SK-N-SH (cell line): Measurements from ENCODE around the gene CYB5D1. TPM values are rescaled to one million over a fixed set of nuclear protein-coding genes. Genes with fewer than 3 reads are reported as not detected.

Source experiments
- CTCF ChIA-PET: fragments of 300-600, 350-600 bp; formaldehyde crosslinking; extraction: SDS; loops from one replicate; lab custom pipeline; 2021; lab: Yijun Ruan, JAX
- POLR2A ChIA-PET: fragments of 350-600 bp; sonication (Branson Sonifier 250); formaldehyde crosslinking; extraction: SDS; loops from one replicate; lab custom pipeline; 2020; ENCODE audit warnings: antibody characterized with exemption, inconsistent platforms; lab: Yijun Ruan, JAX
- DNase-seq: peaks from one replicate; pipeline ENCODE4 v3.0.0; 2012
- H2AFZ ChIP-seq: fragments of 200-600 bp; sonication (generic); 2 replicates; pipeline ENCODE4 v1.8.1; 2016; ENCODE audit warnings: antibody characterized with exemption, mild to moderate bottlenecking, low read depth
- H3F3A ChIP-seq: fragments of 200-600 bp; sonication (generic); replicated peaks from 2 replicates; pipeline ENCODE3; 2016; ENCODE audit warnings: antibody characterized with exemption, mild to moderate bottlenecking; ENCODE audit not compliant: insufficient read depth
- H3K27ac ChIP-seq, 2 experiments: fragments of 200-500 bp in 1 of 2; fragments of 200-600 bp in 1 of 2; sonication (Bioruptor generic) in 1 of 2; sonication (generic), shearing (Covaris generic) in 1 of 2; 2 replicates each; pipeline versions ENCODE4 v1.5.1 to v1.6.1; 2014 to 2016; ENCODE audit warnings: low read depth in 2 of 2, inconsistent platforms in 1 of 2, low read length in 1 of 2, mild to moderate bottlenecking in 1 of 2, mixed read lengths in 1 of 2
- H3K27me3 ChIP-seq: fragments of 200-600 bp; sonication (generic), shearing (Covaris generic); 2 replicates; pipeline ENCODE4 v1.6.1; 2016; ENCODE audit warnings: mixed run types; ENCODE audit not compliant: insufficient read depth
- H3K36me3 ChIP-seq, 2 experiments: fragments of 200-500 bp in 1 of 2; fragments of 200-600 bp in 1 of 2; sonication (Bioruptor generic) in 1 of 2; sonication (generic) in 1 of 2; replicated peaks in 1 of 2; 2 replicates each; pipeline versions ENCODE3 to v1.5.1; 2014 to 2016; ENCODE audit warnings: low read length in 1 of 2, mild to moderate bottlenecking in 1 of 2; ENCODE audit not compliant: insufficient read depth in 2 of 2, control insufficient read depth in 1 of 2
- H3K4me1 ChIP-seq, 2 experiments: fragments of 200-500 bp in 1 of 2; fragments of 200-600 bp in 1 of 2; sonication (Bioruptor generic) in 1 of 2; sonication (generic), shearing (Covaris generic) in 1 of 2; 2 replicates each; pipeline versions ENCODE4 v1.5.1 to v1.6.1; 2014 to 2016; ENCODE audit warnings: low read depth in 1 of 2, low read length in 1 of 2, mixed run types in 1 of 2; ENCODE audit not compliant: insufficient read depth in 2 of 2, control insufficient read depth in 1 of 2
- H3K4me2 ChIP-seq: fragments of 200-600 bp; sonication (generic), shearing (Covaris generic); 2 replicates; pipeline ENCODE4 v1.6.1; 2017; ENCODE audit warnings: mixed run types
- H3K4me3 ChIP-seq, 2 experiments: fragments of 200-500 bp in 1 of 2; fragments of 200-600 bp in 1 of 2; sonication (Bioruptor generic) in 1 of 2; sonication (generic), shearing (Covaris generic) in 1 of 2; 2 replicates each; pipeline versions ENCODE4 v1.5.1 to v1.8.1; 2014 to 2016; ENCODE audit warnings: low read depth in 2 of 2, inconsistent platforms in 1 of 2, low read length in 1 of 2, mild to moderate bottlenecking in 1 of 2, mixed read lengths in 1 of 2, moderate library complexity in 1 of 2
- H3K79me2 ChIP-seq: fragments of 200-600 bp; sonication (generic); 2 replicates; pipeline ENCODE4 v1.8.1; 2017; ENCODE audit warnings: mild to moderate bottlenecking; ENCODE audit not compliant: insufficient read depth
- H3K9ac ChIP-seq: fragments of 200-600 bp; sonication (generic); 2 replicates; pipeline ENCODE4 v1.6.1; 2017; ENCODE audit warnings: mixed run types
- H3K9me2 ChIP-seq: fragments of 200-600 bp; sonication (generic); 2 replicates; pipeline ENCODE4 v1.6.1; 2017; ENCODE audit warnings: mixed run types
- H3K9me3 ChIP-seq: fragments of 200-600 bp; sonication (generic); 2 replicates; pipeline ENCODE4 v1.6.1; 2017; ENCODE audit warnings: mixed run types, mild to moderate bottlenecking, moderate library complexity
- H4K20me1 ChIP-seq: fragments of 200-600 bp; sonication (generic); 2 replicates; pipeline ENCODE4 v1.6.1; 2017; ENCODE audit warnings: mild to moderate bottlenecking, mixed run types; ENCODE audit not compliant: insufficient read depth
- EP300 ChIP-seq, 2 experiments: IDR thresholded peaks; 2 replicates each; pipeline versions ENCODE4 v1.4.0 to v1.6.1; 2012; ENCODE audit warnings: borderline replicate concordance in 1 of 2, low read depth in 1 of 2, low read length in 1 of 2
- FOXJ3 ChIP-seq: sonication (generic); formaldehyde crosslinking; IDR thresholded peaks from 2 replicates; pipeline ENCODE4 v1.5.1; 2020; ENCODE audit warnings: mild to moderate bottlenecking, missing genetic modification reagents
- JUND ChIP-seq: IDR thresholded peaks from 2 replicates; pipeline ENCODE4 v1.4.0; 2012
- PBX3 ChIP-seq: IDR thresholded peaks from 2 replicates; pipeline ENCODE4; 2012
- RAD21 ChIP-seq: IDR thresholded peaks from 2 replicates; pipeline ENCODE4 v1.6.1; 2012; ENCODE audit warnings: mild to moderate bottlenecking, low read length
- RCOR1 ChIP-seq: fragments of 150-350 bp; IDR thresholded peaks from 2 replicates; pipeline ENCODE4 v1.6.1; 2017; ENCODE audit warnings: antibody characterized with exemption, low read length
- RFX5 ChIP-seq: IDR thresholded peaks from 2 replicates; pipeline ENCODE4 v1.6.1; 2012; ENCODE audit warnings: mild to moderate bottlenecking, improper control_type of control experiment, low read length
- ZBTB33 ChIP-seq: IDR thresholded peaks from 2 replicates; pipeline ENCODE4 v1.4.0; 2012; ENCODE audit warnings: low read depth, borderline replicate concordance
- WGBS: methylation state at CpG from one replicate; pipeline ENCODE4 v1.1.6; 2017; ENCODE audit warnings: low lambda C conversion rate; 5-methylcytosine and 5-hydroxymethylcytosine counted together
- polyA plus RNA-seq, 3 experiments: library from polyadenylated mRNA; depleted of rRNA; stranded (reverse); fragments of >200 nt; gene quantifications; 2 replicates each; pipeline ENCODE4 v1.2.3, GENCODE V29; 2012
- TF ChIP-seq, protein P1 (sequence below): fragments of 150-350 bp; IDR thresholded peaks from 2 replicates; pipeline ENCODE4 v1.6.1; 2016; ENCODE audit warnings: mild to moderate bottlenecking, low read depth, low read length

Gene CYB5D1
- polyA plus RNA-seq, 1 of the 3 experiments (the other 2 are of a cell fraction) = 8.8 TPM

DNA sequence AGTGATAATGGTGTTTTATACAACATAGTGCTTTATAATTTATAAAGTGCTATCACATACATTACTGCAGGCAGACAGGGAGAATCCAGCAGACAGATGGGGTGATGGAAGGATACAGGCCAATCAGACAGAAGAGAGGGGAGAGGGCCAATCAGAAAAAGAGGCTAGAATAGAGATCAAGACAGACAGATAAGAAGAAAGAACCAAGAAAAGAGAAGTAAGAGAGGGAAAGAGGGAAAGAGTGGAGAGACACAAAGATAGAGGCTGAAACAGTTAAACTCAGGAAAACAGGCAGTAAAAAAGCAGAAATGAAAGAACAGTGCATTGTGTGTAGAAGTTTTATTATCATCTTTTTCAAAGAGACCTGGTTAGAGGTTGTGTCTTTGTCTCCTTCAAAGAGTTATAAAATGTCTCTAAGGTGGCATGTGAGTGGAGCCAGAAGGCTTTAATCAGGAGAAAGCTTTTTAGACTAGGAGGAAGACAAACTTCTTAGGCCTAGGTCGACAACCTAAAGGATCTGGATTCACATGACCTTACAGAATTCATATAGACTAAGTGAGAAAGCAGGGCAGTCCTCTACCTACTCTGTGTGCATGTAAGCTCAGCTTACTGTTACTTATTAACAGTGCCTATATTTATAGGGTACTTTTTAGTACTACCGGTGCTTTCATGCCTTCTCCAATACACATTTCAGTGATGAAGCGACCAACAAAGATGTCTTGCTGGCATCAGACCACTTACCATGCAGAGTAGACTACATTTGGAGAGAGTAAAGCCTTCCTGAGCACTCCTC, 22.5 kb downstream of the CYB5D1 start (continued):
- TF ChIP-seq RCOR1 (no peak), JUND (no peak), RFX5 (no peak), FOXJ3 (CRISPR knock-in tag) (no peak)
- TF ChIP-seq, protein P1, sequence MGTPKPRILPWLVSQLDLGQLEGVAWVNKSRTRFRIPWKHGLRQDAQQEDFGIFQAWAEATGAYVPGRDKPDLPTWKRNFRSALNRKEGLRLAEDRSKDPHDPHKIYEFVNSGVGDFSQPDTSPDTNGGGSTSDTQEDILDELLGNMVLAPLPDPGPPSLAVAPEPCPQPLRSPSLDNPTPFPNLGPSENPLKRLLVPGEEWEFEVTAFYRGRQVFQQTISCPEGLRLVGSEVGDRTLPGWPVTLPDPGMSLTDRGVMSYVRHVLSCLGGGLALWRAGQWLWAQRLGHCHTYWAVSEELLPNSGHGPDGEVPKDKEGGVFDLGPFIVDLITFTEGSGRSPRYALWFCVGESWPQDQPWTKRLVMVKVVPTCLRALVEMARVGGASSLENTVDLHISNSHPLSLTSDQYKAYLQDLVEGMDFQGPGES = no peak

GRCh38 chr17:7881276-7882054, 23.7 kb downstream of the CYB5D1 start:
- Histone ChIP-seq H3K27ac (peak overlapping the region; percentile 69 to 100; a peak in 3 of 4 replicates), H4K20me1 (no peaks in the 10 kb centered on the region), H3K79me2 (peaks cover 13% of the 10 kb centered on the region), H3K4me1 (peaks cover 13 to 47% of the 10 kb centered on the region in 2 experiments), H2AFZ (no peak overlapping the region), H3K4me2 (peak overlapping the region; percentile 66), H3K36me3 (peaks cover 22 to 38% of the 10 kb centered on the region in 2 experiments), H3K9me3 (no peaks in the 10 kb centered on the region)
- DNase-seq = peak; percentile 65
- CTCF ChIA-PET = interaction anchor here (1.9 kb wide), 1 partner anchor 17 kb away, joined by 6 read pairs; no protein-coding TSS in a partner anchor
- TF ChIP-seq RAD21 = peak; percentile 20; the same call in 1 of the 2 replicates
- TF ChIP-seq ZBTB33 = no peak
- 0 out of 2 replicates have a peak, but pooled peaks have one; percentile 32 for TF ChIP-seq PBX3
- peak in 1 of 2 experiments; percentile 49; a peak in 1 of 4 replicates for TF ChIP-seq EP300 (IDR thresholded peaks at IDR 0.05; ENCODE audit: borderline replicate concordance in 1 of 2, low read depth in 1 of 2, low read length in 1 of 2)
- TF ChIP-seq, all 33 proteins: peak for 3
- Histone ChIP-seq H3F3A (peaks cover 24% of the 10 kb centered on the region), H3K27me3 (no peaks in the 10 kb centered on the region), H3K4me3 (0 out of 4 replicates have a peak overlapping the region, but pooled peaks of 1 of the 2 experiments have one; percentile 6), H3K9me2 (no peaks in the 10 kb centered on the region), H3K9ac (0 out of 2 replicates have a peak overlapping the region, but pooled peaks have one; percentile 10)
- 48% methylated on average over 7 of the region's 7 CpGs for WGBS
- POLR2A ChIA-PET = no interaction called here
